GM12891 (cell line): ENCODE results near the gene CFAP77.

Experiments used
- PAX5 ChIP-seq: IDR thresholded peaks from 2 replicates; pipeline ENCODE4 v1.6.1; 2011; ENCODE audit warnings: low read length, moderate library complexity, mild to moderate bottlenecking; ENCODE audit not compliant: insufficient read depth, severe bottlenecking
- POLR2A ChIP-seq: IDR thresholded peaks from 2 replicates; pipeline ENCODE4 v1.6.1; 2011; ENCODE audit warnings: low read depth, low read length, control low read depth
- POLR2AphosphoS5 ChIP-seq: IDR thresholded peaks from 2 replicates; pipeline ENCODE4 v1.6.1; 2011; ENCODE audit warnings: low read depth, low read length, control low read depth
- POU2F2 ChIP-seq: IDR thresholded peaks from 2 replicates; pipeline ENCODE4 v1.6.1; 2011; ENCODE audit warnings: low read depth, mild to moderate bottlenecking, control low read depth, low read length, moderate library complexity
- SPI1 ChIP-seq: IDR thresholded peaks from 2 replicates; pipeline ENCODE4 v1.6.1; 2011; ENCODE audit warnings: low read depth, low read length, control low read depth
- TAF1 ChIP-seq: IDR thresholded peaks from 2 replicates; pipeline ENCODE4 v1.6.1; 2011; ENCODE audit warnings: low read depth, low read length, control low read depth

- no peak for TF ChIP-seq POLR2A
- TF ChIP-seq TAF1: no peak
- no peak for TF ChIP-seq POU2F2
- TF ChIP-seq POLR2AphosphoS5: no peak
- TF ChIP-seq SPI1: no peak
- no peak for TF ChIP-seq PAX5
These were observed 100.2 kb downstream of the CFAP77 start for GRCh38 chr9:132509928-132510874.
